Activated naive CD8-positive, alpha-beta T cell (primary cell): ENCODE data around the gene SPTBN5.

Experiments used
- H3K27ac Mint-ChIP-seq: one replicate; pipeline ENCODE4 v1.8.0; 2021; ENCODE audit warnings: mixed read lengths
- H3K27me3 Mint-ChIP-seq: one replicate; pipeline ENCODE4 v1.8.0; 2021; ENCODE audit warnings: mixed read lengths
- H3K36me3 Mint-ChIP-seq: one replicate; pipeline ENCODE4 v1.8.0; 2021; ENCODE audit warnings: mixed read lengths
- H3K4me1 Mint-ChIP-seq: one replicate; pipeline ENCODE4 v1.8.0; 2021; ENCODE audit warnings: low read depth, mixed read lengths
- H3K4me3 Mint-ChIP-seq: one replicate; pipeline ENCODE4 v1.8.0; 2021; ENCODE audit warnings: mild to moderate bottlenecking, mixed read lengths
- H3K9me3 Mint-ChIP-seq: one replicate; pipeline ENCODE4 v1.8.0; 2021; ENCODE audit warnings: low read depth, mixed read lengths

SPTBN5 gene

DNA sequence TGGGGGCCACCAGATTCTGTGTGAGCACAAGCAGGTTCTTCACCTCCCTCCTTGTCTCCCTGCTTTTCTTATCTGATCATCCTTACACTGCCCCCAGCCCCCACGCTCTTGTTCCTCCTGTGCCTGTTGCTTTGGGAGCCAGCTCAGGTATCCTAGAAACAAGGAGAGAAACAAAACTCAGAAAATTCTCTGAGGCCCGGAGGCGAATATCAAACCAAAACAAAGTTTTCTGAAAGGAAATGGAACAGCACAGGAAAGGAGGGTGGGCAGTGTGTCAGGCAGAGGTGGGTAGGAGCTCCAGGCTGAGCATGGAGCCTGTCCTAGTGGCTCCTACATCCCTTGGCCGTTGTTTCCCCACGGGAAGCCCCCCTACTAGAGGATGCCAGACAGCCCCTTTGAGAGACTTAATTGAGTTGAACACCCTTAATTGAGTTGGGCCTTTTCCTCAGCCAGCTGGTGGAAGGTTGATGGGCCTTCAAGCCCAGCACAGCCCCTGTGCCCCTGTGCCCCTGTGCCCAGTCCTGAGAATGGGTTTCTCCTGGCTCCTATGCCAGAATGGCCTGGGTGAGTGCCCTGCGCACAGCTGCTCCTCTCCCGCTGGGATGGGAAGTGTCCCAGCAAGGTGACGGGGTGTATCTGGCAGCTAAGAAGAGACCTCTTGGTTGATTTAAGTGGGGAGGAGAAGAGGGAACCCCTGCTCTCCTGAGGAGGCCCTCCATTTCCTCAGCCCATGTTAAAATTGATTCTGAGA lies 88.8 kb downstream of the SPTBN5 start:
- Mint-ChIP-seq H3K36me3 (no peaks in the 10 kb centered on the region), H3K27me3 (no peaks in the 10 kb centered on the region), H3K9me3 (no peaks in the 10 kb centered on the region), H3K4me3 (no peak overlapping the region), H3K27ac (peak overlapping the region; percentile 51), H3K4me1 (peaks cover 16% of the 10 kb centered on the region)

GRCh38 chr15:41804361-41804760 lies 89.5 kb downstream of the SPTBN5 start:
- Mint-ChIP-seq H3K27ac (peak overlapping the region; percentile 46), H3K4me1 (peaks cover 9% of the 10 kb centered on the region), H3K27me3 (no peaks in the 10 kb centered on the region), H3K4me3 (no peak overlapping the region), H3K9me3 (no peaks in the 10 kb centered on the region), H3K36me3 (no peaks in the 10 kb centered on the region)

- no peaks in the 10 kb centered on the region for H3K9me3 Mint-ChIP-seq
- H3K27ac Mint-ChIP-seq: no peak overlapping the region
- no peaks in the 10 kb centered on the region for H3K36me3 Mint-ChIP-seq
- H3K4me3 Mint-ChIP-seq: no peak overlapping the region
- no peaks in the 10 kb centered on the region for H3K27me3 Mint-ChIP-seq
- H3K4me1 Mint-ChIP-seq: peaks cover 13% of the 10 kb centered on the region
Measured at GRCh38 chr15:41801850-41802455, 91.9 kb downstream of the SPTBN5 start.

GRCh38 chr15:41801185-41801584 lies 92.7 kb downstream of the SPTBN5 start:
- Mint-ChIP-seq H3K9me3 (no peaks in the 10 kb centered on the region), H3K4me3 (no peak overlapping the region), H3K4me1 (peaks cover 17% of the 10 kb centered on the region), H3K27ac (no peak overlapping the region), H3K36me3 (no peaks in the 10 kb centered on the region), H3K27me3 (no peaks in the 10 kb centered on the region)

DNA sequence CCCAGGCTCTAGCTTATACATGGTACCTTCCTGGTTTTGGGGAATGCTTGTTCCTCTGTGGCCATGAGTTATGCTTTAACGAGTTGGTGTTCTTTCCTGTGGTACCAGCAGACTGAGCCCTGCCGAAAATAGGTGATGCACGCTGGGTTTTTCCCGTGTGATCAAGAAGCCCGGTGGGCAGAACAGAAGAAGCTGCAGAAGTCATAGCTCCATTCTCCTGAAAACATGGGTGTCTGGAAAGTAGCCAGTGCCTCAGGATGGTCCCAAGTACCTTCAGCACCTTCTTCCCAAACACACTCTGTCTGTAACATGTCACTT lies 94.4 kb downstream of the SPTBN5 start:
- no peak overlapping the region for H3K27ac Mint-ChIP-seq
- H3K27me3 Mint-ChIP-seq: no peaks in the 10 kb centered on the region
- H3K36me3 Mint-ChIP-seq: no peaks in the 10 kb centered on the region
- H3K4me1 Mint-ChIP-seq: peaks cover 22% of the 10 kb centered on the region
- no peak overlapping the region for H3K4me3 Mint-ChIP-seq
- no peaks in the 10 kb centered on the region for H3K9me3 Mint-ChIP-seq

- Mint-ChIP-seq H3K36me3 (no peaks in the 10 kb centered on the region), H3K9me3 (no peaks in the 10 kb centered on the region), H3K27ac (no peak overlapping the region), H3K4me3 (no peak overlapping the region), H3K4me1 (peaks cover 23% of the 10 kb centered on the region), H3K27me3 (no peaks in the 10 kb centered on the region)
Measured at GRCh38 chr15:41798607-41799487, 95.0 kb downstream of the SPTBN5 start.
